Stimulated activated CD4-positive, alpha-beta T cell treated with anti-CD3 and anti-CD28 coated beads, Interleukin-12 subunit alpha, Interleukin-12 subunit beta, amount 100 ng/mL, for 48 hours (primary cell): ENCODE measurements around the gene MPRIP.
A peak's percentile ranks its signal among the peaks of the same experiment; 100 is the strongest.
"Not testable (repeated sequence)": the region's sequence is repeated elsewhere in the genome, so short reads cannot be mapped to it uniquely, and the experiment has no call there.

ENCODE experiments used
- DNase-seq, 3 donors: peaks; one replicate each; pipeline ENCODE4 v3.0.0-alpha.2; 2020; ENCODE audit warnings: low read depth in 2 of 3, low spot score in 1 of 3

The MPRIP gene

DNA sequence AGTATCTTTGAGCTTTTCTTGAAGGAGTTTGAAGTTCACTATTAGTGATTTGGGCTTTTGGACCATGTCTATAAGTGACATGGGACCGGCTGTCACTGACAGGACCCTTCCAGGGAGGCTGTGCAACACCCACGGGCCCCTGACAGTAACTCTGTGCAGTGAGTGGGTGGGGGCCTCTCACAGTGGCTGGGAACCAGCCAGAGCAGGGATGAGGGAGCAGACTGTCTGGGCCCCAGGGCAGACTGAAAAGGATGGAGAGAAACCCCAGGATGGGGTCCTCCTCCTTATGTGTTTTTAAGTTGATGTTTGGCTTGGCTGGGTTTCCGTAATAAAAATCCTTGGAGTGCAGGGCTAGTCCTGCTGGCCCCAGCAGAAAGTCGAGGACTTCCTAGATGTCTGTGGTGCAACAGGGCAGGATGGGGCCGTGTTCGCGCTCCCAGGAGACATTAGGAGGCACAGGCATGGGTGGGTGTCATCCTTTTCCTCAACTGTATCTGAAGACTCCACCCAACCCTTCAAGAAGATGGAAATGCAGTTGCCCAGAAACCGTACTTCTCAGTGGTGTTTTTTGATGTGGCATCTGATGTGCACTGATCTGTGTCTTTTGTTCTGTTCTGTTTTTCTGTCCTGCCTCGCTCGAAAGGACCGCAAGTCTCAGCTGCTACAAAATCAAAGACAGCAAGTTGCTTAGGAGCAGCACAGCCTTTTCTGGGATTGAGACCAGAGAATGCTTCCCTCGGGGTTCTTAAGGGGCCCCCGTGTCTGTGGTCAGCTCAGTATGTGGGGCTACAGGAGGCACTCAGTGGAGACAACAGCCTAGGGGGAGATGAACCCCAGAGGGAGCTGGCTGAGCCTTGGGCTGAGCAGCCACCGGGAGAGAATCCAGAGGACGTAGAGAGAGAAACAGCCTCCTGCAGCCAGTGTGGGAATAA lies 139.7 kb downstream of the MPRIP start:
- DNase-seq, result no peak

DNA sequence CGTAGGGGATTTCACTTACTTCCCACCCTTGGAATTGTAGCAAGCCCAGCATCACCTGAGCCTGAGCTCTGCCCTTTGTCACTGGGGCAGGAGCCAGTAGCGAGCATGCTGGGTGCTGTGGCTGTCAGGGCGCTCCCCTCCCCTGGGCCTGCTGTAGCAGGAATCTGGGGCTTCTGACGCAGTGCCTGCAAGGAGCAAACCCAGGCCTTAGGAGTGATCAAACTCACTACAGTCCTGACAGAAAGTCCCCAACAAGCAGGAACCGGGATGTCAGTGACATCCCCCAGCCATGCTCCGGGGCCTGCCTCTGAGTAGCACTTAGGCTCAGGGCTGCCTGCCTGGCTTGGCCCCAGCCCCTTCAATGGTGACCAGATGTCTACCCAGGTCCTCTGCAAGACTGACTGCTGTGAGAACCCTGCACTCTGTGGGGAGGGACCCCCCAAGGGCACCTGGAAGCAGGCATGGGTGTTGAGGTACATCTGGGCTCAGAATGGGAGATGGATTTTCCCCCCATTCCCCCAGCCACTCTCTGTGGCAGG lies 140.4 kb downstream of the MPRIP start:
- DNase-seq, result no peak

GRCh38 chr17:17183744-17184143 lies 141.5 kb downstream of the MPRIP start:
- DNase-seq, result no peak

GRCh38 chr17:17184985-17185757 lies 142.9 kb downstream of the MPRIP start:
- not testable (repeated sequence) for DNase-seq

GRCh38 chr17:17186051-17186450 lies 143.8 kb downstream of the MPRIP start:
- DNase-seq, result peak; percentile 44 to 62 (median 55)

DNA sequence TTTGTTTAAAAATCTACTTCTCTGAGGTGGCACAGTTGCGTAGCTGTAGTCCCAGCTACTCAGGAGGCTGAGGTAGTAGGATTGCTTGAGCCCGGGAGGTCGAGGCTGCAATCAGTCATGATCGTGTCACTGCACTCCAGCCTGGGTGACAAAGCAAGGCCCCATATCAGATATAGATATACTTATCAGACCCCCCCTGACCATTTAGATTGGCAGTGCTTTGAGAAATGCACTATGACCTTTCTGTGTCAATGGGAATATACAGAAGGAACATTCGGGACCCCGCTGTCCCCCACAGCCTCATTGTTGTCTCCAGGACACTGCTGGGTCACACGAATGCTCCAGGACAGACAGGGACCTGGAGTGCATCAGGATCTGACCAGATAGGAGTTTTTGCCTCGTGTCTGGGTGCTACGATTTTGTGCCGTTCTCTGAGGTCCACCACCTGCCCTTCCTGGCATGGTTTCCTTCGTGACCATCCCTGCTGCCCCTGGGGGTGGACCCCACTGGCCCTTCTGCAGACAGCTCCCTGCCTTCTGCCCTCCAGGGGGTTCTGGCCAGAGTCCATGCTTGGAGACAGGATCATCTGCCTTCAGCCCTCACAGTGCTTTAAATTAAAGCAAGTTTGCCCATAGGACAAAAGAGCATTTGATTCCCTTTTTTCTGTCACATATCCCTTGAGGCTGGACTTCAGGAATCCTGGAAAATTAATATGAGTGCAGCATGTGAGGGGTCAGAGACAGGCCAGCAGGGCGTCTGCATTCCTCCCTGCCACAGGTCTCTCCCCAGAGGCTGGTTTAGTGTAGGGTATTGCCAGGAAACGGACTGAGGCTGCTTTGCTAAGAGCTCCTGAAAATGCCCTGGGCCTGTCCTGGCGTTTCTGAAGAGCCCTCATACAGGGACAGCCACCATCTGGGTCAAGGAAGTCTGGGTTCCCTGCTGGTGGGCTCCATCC lies 144.6 kb downstream of the MPRIP start:
- no peak for DNase-seq

- no peak for DNase-seq
Measured at GRCh38 chr17:17188586-17188985, 146.3 kb downstream of the MPRIP start.

- no peak for DNase-seq
Measured at GRCh38 chr17:17189559-17189958, 147.3 kb downstream of the MPRIP start.

- no peak for DNase-seq
Measured at GRCh38 chr17:17190188-17190587, 147.9 kb downstream of the MPRIP start.

- DNase-seq, result no peak
Measured at GRCh38 chr17:17191346-17191792, 149.1 kb downstream of the MPRIP start.

DNA sequence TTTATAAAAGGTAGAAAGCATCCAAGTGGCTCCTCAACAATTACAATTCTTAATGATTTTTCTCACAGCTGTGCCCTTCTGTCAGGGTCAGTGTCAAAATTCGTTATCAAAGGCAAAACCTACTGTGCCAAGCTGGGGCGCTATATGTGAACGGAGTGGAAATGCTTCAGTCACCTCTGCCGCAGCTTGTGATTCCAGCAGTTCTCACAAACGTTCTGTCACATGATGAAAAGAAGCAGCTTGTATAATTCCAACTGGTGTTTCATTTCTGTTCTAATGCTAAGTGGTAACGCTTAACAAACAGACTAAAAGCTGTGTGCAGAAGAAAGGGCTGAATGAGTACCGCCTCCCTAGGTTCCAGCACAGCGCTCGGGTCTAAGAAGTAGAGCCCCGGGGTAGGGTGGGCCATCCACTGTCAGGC lies 149.7 kb downstream of the MPRIP start:
- no peak for DNase-seq

GRCh38 chr17:17195466-17195865 lies 153.2 kb downstream of the MPRIP start:
- DNase-seq, result not testable (repeated sequence)

GRCh38 chr17:17196776-17197175 lies 154.5 kb downstream of the MPRIP start:
- DNase-seq, result no peak

DNA sequence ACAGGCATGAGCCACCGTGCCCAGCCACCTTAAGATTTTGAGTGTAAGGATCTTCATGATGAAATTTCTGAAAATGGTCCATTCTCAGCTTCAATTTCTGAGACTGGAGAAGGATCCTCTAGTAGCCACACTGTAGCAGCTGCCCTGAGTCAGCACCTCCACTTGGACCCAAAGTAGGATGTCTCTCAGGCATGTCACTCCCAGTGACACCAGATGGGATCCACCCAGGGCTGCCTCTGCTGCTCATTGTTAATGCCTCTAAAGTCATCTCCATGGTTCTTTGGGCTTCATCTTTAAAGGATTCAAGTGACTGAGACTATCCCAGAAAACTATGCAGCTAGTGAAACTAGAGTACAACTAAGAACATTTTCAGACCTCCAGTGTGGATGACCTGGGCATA lies 156.0 kb downstream of the MPRIP start:
- DNase-seq, result no peak

- no peak for DNase-seq
Measured at GRCh38 chr17:17200311-17200710, 158.1 kb downstream of the MPRIP start.

- no peak for DNase-seq
Measured at GRCh38 chr17:17200831-17201230, 158.6 kb downstream of the MPRIP start.

DNA sequence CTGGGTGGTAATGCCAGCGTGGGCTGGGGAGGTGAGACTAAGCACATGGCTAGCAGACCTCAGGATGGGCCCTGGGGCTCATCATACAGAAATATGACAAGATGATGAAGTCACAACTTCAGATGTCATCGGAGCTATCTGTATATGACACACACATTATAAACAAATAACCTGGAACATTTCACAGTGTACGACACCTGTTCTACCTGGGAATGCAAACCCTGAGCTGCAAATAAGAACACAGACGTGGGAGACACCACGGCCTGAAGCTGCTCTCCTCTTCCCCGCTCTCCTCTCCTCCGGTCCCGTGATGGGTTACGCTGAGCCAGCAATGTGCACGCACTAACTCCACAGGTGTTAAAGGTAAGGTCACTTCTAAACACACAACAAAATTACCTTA lies 159.0 kb downstream of the MPRIP start:
- DNase-seq, result no peak

GRCh38 chr17:17201907-17202306 lies 159.7 kb downstream of the MPRIP start:
- no peak for DNase-seq

GRCh38 chr17:17203173-17203730 lies 161.0 kb downstream of the MPRIP start:
- DNase-seq, result no peak

- DNase-seq, result no peak
Measured at GRCh38 chr17:17204041-17204591, 161.9 kb downstream of the MPRIP start.
